NCI-H2171 treated with DMSO at 0.1 percent for 48 hours (cell line): ENCODE data around the gene PSME1.
A peak's percentile ranks its signal among the peaks of the same experiment; 100 is the strongest.

Source experiments
- DNase-seq: peaks from one replicate; lab custom pipeline; 2025; lab: John Stamatoyannopoulos, UW

Gene PSME1

DNA sequence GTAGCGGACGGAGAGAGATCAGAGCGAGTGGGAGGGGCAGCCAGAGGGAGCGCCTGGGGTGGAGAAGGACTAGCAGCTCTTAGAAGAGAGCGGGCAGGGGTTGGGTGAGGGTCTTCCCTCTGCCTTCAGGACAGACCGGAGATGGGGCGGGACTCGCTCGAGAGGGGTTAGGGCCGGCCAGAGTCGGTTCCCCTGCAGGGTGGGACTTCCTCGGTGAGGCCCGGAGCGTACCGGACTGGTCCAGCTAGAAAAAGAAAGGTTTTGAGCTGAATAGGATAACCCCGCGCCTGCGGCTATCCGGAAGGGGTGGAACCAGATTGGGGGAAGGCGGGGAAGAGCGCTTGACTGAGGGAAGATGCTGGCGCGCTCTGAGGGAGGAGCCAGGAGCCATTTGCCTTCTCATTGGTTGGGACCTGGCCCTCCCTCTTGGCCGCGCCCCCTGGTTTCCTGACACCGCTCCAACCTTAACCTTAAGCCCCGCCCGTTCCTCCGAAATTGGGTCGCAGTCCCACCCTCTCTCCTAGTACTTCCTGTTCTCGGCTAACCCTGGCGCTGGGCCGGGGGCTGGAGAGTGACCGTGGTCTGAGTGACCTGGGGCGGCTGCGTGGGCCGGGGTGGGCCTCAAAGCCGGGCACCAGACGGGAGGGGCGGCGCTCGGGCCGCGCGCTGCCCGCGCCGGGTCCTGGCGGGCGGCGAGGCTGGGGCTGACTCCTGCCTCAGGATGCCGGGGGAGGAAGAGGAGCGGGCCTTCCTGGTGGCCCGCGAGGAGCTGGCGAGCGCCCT, 11.2 kb downstream of the PSME1 start, which contains the start of gene RNF31:
TSS of gene RNF31 (plus strand) at position 521 of the 783 bp plus-strand sequence. CDS start at position 722, 201 bp downstream.
- peak; percentile 99 for DNase-seq

DNA sequence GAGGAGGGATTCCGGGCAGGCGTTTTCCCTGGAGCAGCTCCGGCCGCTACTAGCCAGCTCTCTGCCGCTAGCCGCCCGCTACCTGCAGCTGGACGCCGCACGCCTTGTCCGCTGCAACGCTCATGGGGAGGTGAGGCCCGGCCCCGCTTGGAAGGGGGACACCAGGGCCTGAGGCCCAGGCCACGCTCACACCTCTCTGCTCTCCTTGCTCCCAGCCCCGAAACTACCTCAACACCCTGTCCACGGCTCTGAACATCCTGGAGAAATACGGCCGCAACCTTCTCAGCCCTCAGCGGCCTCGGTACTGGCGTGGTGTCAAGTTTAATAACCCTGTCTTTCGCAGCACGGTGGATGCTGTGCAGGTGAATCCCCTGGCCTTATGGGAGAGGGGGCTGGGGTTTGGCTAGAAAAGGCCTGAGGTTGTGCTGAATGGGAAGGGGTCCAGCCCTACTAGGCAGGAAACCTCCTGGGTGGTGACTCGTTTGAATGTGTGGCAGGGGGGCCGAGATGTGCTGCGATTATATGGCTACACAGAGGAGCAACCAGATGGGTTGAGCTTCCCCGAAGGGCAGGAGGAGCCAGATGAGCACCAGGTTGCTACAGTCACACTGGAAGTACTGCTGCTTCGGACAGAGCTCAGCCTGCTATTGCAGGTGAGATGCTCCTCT, 11.9 kb downstream of the PSME1 start:
- DNase-seq: no peak

DNA sequence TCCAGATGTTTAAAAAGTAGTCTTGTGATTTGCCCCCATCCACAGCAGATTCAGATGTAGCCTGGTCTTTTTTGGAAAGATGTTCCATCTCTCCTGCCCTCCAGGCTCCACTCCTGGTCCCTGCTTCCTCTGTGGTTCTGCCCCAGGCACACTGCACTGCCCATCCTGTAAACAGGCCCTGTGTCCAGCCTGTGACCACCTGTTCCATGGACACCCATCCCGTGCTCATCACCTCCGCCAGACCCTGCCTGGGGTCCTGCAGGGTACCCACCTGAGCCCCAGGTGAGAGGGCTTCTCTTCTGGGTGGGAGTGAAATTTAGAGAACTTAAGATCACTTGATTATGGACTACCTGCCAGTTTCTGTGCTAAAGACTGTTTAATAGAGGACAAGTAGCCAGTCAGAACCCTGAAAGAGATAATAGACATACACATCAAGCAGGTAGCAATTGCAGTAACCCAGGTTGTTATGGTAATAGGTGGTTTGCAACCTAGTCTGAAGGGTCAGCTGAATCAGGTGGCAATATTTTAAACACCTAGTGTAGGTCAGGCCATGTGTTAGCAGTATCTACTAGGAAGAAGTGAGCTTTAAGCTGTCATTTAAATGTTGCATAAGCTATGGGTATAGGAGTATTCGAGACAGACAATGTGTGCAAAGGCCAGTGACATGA, 13.4 kb downstream of the PSME1 start:
- DNase-seq: no peak

DNA sequence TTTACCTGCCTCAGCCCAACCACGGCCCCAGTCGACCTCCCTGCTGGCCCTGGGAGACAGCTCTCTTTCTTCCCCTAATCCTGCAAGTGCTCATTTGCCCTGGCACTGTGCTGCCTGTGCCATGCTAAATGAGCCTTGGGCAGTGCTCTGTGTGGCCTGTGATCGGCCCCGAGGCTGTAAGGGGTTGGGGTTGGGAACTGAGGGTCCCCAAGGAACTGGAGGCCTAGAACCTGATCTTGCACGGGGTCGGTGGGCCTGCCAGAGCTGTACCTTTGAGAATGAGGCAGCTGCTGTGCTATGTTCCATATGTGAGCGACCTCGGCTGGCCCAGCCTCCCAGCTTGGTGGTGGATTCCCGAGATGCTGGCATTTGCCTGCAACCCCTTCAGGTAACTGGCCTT, 14.1 kb downstream of the PSME1 start:
- DNase-seq: no peak

DNA sequence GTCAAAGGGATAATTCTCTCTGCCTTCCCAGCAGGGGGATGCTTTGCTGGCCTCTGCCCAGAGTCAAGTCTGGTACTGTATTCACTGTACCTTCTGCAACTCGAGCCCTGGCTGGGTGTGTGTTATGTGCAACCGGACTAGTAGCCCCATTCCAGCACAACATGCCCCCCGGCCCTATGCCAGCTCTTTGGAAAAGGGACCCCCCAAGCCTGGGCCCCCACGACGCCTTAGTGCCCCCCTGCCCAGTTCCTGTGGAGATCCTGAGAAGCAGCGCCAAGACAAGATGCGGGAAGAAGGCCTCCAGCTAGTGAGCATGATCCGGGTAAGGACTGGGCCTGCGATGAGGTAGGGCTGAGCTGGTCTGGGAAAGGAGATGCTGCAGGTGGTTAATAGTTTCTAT, 14.6 kb downstream of the PSME1 start:
- no peak for DNase-seq

DNA sequence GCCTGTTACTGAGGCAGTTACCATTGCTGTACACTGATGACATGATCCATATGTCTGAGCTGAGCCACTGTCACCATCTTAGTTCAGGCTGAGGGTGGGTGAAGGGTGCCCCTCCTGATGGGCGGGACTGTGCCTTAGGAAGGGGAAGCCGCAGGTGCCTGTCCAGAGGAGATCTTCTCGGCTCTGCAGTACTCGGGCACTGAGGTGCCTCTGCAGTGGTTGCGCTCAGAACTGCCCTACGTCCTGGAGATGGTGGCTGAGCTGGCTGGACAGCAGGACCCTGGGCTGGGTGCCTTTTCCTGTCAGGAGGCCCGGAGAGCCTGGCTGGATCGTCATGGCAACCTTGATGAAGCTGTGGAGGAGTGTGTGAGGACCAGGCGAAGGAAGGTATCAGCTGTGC, 15.0 kb downstream of the PSME1 start:
- no peak for DNase-seq

DNA sequence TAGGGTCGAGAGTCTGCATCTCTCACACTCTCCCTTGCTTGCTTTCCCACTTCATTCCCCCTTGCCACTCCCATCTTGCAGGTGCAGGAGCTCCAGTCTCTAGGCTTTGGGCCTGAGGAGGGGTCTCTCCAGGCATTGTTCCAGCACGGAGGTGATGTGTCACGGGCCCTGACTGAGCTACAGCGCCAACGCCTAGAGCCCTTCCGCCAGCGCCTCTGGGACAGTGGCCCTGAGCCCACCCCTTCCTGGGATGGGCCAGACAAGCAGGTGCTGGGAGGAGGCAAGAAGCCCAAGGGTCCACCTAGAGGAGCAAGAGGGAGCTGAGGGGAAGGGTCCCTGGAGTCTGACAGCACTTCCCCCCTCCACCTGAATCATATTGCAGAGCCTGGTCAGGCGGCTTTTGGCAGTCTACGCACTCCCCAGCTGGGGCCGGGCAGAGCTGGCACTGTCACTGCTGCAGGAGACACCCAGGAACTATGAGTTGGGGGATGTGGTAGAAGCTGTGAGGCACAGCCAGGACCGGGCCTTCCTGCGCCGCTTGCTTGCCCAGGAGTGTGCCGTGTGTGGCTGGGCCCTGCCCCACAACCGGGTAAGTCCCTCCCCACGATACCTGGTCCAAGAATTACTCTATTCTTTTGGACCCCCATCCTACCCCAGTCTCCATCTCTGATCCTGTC, 15.5 kb downstream of the PSME1 start:
- no peak for DNase-seq

DNA sequence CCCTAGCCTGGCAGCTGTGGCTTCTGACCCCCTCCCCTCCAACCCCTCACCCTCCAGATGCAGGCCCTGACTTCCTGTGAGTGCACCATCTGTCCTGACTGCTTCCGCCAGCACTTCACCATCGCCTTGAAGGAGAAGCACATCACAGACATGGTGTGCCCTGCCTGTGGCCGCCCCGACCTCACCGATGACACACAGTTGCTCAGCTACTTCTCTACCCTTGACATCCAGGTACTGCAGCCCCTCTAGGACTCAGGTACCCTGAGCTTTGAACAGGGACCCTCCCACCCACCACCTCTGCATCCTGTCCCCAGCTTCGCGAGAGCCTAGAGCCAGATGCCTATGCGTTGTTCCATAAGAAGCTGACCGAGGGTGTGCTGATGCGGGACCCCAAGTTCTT, 19.1 kb downstream of the PSME1 start:
- DNase-seq: no peak

DNA sequence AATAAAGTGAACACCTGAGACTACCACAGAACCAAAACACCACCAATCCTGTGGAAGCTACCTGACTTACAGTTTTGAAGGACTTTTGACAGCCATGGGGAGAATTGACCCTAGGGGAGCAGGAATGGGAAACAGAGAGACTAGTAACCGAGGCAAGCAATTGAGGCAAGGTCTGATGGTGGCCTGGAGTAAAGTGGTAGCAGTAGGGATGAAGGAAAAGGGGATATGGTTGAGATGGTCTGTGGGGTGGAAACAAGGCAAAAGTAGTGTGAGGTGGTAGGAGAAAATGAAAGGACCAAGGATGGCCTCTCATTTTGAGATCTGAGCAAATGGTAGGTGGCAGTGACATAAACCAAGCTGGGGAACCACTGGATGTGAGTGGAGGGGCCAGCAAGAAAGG, 20.8 kb downstream of the PSME1 start:
- no peak for DNase-seq

DNA sequence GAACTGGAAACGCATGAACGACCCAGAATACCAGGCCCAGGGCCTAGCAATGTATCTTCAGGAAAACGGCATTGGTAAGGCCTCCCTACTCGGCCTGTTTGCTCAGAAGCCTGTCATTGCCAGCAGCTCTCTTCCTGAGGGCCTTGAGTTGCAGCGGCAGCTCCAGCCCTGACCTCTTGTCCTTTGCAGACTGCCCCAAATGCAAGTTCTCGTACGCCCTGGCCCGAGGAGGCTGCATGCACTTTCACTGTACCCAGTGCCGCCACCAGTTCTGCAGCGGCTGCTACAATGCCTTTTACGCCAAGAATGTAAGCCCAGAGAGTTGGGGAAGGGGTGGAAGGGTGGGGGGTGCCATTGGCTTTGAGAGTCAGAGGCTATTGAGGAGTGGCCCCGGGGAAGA, 21.3 kb downstream of the PSME1 start:
- DNase-seq: no peak

DNA sequence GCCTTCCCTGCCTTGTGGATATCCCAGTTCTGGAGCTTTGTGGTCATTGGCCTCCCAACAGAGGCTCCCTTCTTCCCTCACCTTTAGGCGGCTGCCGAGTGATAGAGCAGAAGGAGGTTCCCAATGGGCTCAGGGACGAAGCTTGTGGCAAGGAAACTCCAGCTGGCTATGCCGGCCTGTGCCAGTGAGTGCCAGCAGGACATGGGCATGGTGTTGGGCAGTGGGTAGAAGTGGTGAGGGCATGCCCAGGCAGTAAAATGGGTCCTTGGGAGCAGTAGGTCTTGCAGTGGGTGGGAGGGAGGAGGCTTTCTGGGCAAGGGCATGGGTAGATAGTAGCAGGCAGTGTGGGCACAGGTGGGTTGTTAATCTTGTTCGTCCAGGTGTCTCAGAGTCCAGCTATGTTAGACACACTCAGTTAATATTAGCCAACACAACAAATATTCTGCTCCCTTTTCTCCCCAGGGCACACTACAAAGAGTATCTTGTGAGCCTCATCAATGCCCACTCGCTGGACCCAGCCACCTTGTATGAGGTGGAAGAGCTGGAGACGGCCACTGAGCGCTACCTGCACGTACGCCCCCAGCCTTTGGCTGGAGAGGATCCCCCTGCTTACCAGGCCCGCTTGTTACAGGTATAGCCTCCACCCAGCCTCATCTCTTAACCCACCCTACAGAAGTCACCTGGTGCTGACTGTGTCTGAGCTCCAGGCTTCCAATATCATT, 23.9 kb downstream of the PSME1 start:
- no peak for DNase-seq

DNA sequence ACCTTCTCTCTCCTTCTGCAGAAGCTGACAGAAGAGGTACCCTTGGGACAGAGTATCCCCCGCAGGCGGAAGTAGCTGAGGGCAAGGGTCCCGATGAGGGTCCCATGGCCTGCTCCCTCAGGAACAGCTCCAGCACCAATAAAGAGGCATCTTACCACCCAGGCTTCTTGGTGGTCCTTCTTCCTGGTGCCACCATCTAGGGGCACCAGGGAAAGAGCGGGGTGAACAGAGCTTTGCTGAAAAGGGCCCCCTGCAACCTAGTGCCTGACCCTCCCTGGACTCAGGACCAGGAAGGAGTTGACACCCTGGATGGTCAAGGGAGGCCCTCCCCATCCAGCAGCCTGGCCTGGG, 24.5 kb downstream of the PSME1 start:
- no peak for DNase-seq

DNA sequence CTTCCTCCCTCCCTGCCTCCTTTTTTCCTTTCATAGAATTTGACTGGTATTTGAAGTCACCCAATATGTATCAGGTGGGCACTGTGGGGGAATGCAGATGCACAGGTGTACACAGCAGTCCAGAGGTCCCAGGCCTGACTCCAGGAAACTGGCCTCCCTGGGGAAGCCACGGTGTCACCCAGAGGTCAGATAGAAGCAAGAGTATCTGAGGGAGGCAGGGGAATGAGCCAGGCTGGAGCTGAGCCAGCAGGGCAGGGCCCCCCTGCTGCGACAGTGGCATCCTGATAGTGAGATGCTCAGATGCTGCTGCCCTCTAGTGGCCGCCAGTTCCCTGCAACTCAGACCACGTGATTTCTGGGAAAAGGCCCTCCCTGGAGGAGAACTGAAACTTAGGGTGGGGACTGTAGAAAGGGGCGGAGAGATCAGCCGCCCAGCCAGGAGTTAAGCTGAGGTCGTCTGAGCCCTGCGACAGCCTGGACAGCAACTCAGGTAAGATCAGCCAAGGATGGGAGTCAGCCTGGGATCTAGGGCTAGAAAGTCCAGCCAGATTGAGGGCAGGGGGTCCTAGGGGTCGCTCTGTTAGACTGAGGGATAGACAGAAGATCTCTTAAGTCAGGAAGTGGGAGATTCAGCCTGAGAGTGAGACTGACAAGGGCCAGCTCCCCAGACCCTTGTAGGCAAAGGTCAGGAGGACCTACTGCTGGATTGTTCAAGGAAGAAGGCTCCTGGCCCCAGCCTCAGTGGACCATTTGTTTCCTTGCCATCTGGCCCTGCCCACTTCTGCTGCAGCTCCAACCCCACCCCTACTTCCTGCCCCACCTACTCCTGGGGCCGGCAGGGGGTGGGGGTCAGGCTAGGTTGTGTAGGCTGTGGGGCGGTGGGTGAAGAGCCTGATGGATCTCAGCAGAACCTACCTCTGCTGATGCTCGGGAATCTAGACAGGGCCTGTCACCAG, 25.1 kb downstream of the PSME1 start, which contains the start of gene IRF9:
TSS of gene IRF9 (plus strand) at position 416 of the 955 bp plus-strand sequence. CDS start 880 bp downstream, outside the sequence.
- peak; percentile 97 for DNase-seq

DNA sequence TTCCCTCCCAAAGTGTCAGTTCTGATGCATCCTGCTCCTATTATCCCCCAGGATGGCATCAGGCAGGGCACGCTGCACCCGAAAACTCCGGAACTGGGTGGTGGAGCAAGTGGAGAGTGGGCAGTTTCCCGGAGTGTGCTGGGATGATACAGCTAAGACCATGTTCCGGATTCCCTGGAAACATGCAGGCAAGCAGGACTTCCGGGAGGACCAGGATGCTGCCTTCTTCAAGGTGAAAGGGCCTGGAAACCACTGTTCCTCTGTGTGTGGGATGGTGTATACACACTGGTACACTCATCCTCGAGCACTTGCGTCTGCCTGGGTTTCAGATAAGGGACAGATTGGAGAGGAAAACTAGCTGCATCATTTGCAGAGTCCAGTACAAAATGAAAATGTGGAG, 26.1 kb downstream of the PSME1 start:
- no peak for DNase-seq

DNA sequence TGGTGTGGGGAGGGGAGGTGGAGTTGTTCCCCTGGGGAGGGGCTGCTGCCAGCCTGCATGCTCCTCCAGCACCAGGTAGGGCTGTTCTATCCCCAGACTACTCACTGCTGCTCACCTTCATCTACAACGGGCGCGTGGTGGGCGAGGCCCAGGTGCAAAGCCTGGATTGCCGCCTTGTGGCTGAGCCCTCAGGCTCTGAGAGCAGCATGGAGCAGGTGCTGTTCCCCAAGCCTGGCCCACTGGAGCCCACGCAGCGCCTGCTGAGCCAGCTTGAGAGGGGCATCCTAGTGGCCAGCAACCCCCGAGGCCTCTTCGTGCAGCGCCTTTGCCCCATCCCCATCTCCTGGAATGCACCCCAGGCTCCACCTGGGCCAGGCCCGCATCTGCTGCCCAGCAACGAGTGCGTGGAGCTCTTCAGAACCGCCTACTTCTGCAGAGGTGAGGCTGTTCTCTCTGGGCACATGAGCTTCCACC, 28.6 kb downstream of the PSME1 start:
- DNase-seq: no peak

DNA sequence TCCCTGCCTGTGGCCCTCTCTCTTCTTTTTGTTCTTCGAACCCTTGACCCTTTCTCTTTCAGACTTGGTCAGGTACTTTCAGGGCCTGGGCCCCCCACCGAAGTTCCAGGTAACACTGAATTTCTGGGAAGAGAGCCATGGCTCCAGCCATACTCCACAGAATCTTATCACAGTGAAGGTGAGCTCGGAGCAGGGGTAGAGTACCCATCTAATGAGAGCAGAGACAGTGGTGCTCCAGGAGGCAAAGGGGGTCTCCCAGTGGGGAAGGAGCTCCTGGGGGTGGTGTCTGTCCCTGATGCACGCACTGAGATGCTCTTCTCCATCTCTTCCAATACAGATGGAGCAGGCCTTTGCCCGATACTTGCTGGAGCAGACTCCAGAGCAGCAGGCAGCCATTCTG, 29.8 kb downstream of the PSME1 start:
- DNase-seq: no peak

DNA sequence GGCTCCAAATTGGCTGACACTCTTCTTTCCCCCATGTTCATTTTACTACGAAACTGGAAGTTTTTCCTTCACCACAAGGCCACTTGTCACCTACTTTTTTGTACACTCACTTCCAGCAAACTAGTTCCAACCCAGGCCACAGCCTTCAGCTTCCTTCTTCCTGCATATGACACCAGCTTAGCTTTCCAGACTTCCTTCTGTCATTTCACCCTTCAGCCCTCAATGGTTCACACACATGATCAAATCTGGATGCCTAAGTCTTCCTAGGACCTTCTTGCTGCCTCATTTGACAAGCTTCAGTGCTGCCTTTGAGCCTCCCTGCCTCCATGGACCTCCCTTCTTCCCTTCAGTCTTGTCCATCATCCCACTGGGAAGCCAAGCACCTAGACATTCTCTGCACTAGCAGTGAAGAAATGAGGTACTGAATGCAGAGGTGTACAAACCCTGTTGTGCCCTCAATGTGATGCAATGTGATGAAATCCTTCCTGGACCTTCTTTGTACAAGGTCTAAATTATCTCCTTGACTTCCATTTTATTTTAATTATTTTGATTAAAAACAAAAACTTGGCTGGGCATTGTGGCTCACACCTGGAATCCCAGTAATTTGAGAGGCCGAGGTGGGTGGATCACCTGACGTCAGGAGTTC, 31.6 kb downstream of the PSME1 start:
- DNase-seq: no peak

DNA sequence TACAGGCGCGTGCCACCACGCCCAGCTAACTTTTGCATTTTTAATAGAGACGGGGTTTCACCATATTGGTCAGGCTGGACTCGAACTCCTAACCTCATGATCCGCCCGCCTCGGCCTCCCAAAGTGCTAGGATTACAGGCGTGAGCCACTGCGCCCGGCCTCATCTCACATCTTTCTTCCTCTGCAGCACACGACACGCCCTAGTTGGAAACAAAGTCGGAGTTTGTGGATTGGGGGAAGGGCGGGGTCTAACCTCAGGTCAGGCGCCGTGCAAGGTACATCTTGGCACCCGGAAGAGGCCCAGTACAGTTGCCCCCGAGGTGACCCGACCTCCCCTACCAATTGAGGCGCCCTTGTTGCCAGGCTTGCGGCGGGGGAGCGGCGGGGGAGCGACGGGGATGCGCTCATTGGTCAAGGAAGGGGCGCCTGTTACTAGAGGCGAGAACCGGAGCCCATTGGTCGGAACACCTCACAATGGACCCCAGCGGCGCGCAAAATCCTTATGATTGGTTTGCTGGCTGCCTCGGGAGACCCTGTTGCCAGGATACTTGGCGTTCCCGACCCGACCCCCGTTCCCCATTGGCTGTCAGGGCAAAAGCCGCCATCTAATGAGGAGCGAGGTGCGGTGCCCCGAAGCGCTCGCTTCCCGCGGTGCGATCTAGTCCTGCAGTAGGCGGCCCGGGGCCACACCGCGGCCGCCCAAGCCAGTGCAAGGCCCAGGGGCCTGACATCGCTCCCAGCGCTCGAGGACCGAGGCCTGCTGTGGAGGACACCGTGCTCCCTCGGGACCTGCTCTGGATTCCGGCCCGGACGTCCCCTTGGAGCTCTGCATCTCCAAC, 35.6 kb downstream of the PSME1 start, which contains the start of gene REC8:
TSS of gene REC8 (plus strand) at position 659 of the 839 bp plus-strand sequence. CDS start 473 bp downstream, outside the sequence.
- peak; percentile 100 for DNase-seq
